Rectal smooth muscle tissue (tissue), 1 donor: ENCODE data around the gene HYAL2.

Source experiments
- H3K27ac ChIP-seq: one replicate; pipeline ENCODE4 v1.7.0; 2013; ENCODE audit warnings: low read depth, low read length, inconsistent platforms
- H3K27me3 ChIP-seq: one replicate; pipeline ENCODE4 v1.7.0; 2013; ENCODE audit warnings: low read length; ENCODE audit not compliant: control insufficient read depth, insufficient read depth
- H3K36me3 ChIP-seq: one replicate; pipeline ENCODE4 v1.7.0; 2013; ENCODE audit warnings: low read length; ENCODE audit not compliant: control insufficient read depth, insufficient read depth
- H3K4me1 ChIP-seq: one replicate; pipeline ENCODE4 v1.7.0; 2013; ENCODE audit warnings: low read length; ENCODE audit not compliant: control insufficient read depth, insufficient read depth
- H3K4me3 ChIP-seq: one replicate; pipeline ENCODE4 v1.7.0; 2013; ENCODE audit warnings: low read length
- H3K9ac ChIP-seq: one replicate; pipeline ENCODE4 v1.7.0; 2013; ENCODE audit warnings: low read length

HYAL2 gene

GRCh38 chr3:50357481-50357880 is 34.9 kb upstream of the HYAL2 start:
- Histone ChIP-seq H3K36me3 (peaks cover 18% of the 10 kb centered on the region), H3K4me1 (peaks cover 30% of the 10 kb centered on the region), H3K27ac (no peak overlapping the region), H3K4me3 (peak overlapping the region; percentile 95), H3K27me3 (no peaks in the 10 kb centered on the region), H3K9ac (peak overlapping the region; percentile 39)

GRCh38 chr3:50356553-50356952 is 34.0 kb upstream of the HYAL2 start:
- peak overlapping the region; percentile 11 for H3K4me3 ChIP-seq
- no peaks in the 10 kb centered on the region for H3K27me3 ChIP-seq
- no peak overlapping the region for H3K27ac ChIP-seq
- no peak overlapping the region for H3K9ac ChIP-seq
- H3K4me1 ChIP-seq = peaks cover 32% of the 10 kb centered on the region
- peaks cover 18% of the 10 kb centered on the region for H3K36me3 ChIP-seq

GRCh38 chr3:50355829-50356552 is 33.4 kb upstream of the HYAL2 start:
- H3K27me3 ChIP-seq = no peaks in the 10 kb centered on the region
- H3K4me1 ChIP-seq = peaks cover 37% of the 10 kb centered on the region
- H3K27ac ChIP-seq = no peak overlapping the region
- peaks cover 18% of the 10 kb centered on the region for H3K36me3 ChIP-seq
- H3K9ac ChIP-seq = peak overlapping the region; percentile 7
- peak overlapping the region; percentile 11 for H3K4me3 ChIP-seq

DNA sequence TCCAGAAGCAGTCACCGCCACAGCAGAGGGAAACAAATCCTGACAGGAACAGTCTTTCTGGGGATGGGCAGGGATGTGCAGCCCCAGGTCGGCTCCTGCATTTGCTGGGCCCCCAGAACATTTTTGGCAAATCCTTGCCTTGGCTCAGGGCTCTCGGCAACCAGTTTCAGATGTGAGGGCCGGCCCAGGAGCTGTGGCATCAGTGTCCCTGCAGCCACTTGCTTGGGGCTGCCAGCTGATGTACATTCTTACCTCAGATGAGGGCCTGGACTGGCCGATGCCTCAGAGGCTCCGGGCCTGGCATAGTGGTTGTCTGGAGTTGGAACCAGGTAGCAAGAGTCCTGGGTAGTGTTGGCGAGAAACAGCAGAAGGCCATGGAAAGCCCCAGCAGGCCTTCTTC is 32.3 kb upstream of the HYAL2 start:
- H3K27me3 ChIP-seq = no peaks in the 10 kb centered on the region
- no peak overlapping the region for H3K9ac ChIP-seq
- H3K4me1 ChIP-seq = peaks cover 42% of the 10 kb centered on the region
- H3K36me3 ChIP-seq = peaks cover 18% of the 10 kb centered on the region
- no peak overlapping the region for H3K27ac ChIP-seq
- no peak overlapping the region for H3K4me3 ChIP-seq

DNA sequence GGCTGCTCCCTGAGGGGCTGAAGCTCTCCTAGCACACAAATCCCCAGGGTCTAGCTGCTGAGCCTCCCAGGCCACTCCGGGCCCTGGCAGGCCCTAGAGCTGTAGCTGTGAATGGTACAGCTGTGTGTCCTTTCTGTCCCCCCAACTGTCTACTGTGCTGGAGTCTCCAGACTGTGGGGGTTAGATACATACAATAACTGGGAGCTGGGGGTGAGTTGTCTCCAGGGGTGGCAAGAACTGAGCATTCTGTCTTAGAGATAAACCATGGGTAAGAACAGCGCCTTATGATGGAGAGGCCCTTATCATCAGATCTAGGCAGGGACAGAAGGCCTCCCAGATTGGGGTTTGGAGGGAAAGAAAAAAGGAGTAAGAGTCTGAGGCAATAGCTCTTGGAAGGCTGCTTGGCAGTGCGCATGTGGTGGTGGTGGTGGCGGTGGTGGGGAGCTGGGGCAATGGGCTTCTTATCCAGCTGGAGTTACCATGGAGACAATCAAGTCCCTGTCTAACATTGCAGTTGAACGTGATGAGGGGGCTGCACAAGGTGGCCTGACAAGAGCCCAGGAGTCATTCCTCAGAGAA is 31.7 kb upstream of the HYAL2 start:
- peaks cover 18% of the 10 kb centered on the region for H3K36me3 ChIP-seq
- H3K27ac ChIP-seq = no peak overlapping the region
- no peak overlapping the region for H3K4me3 ChIP-seq
- H3K9ac ChIP-seq = no peak overlapping the region
- H3K4me1 ChIP-seq = peaks cover 42% of the 10 kb centered on the region
- no peaks in the 10 kb centered on the region for H3K27me3 ChIP-seq

DNA sequence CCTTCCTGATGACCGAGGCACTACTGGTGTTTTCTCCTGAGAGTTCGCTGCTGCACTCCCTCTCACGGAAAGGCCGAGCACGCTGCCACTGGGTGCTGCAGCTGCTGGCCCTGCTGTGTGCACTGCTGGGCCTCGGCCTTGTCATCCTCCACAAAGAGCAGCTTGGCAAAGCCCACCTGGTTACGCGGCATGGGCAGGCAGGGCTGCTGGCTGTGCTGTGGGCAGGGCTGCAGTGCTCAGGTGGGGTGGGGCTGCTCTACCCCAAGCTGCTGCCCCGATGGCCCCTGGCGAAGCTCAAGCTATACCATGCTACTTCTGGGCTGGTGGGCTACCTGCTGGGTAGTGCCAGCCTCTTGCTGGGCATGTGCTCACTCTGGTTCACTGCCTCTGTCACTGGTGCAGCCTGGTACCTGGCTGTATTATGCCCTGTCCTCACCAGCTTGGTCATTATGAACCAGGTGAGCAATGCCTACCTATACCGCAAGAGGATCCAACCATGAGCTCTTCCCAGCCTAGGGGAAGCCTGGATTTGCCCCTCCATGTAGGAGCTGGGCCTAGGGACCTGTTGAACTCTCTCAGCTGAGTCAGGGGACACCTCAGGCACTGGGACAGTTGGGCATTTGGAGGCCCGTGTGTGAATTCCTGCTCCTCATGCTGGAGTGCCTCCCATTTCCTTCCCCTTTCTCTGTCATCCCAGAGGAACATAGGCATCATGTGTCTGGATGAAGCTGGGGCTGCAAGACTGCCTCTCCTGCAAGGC is 30.9 kb upstream of the HYAL2 start:
- Histone ChIP-seq H3K4me3 (no peak overlapping the region), H3K36me3 (peaks cover 23% of the 10 kb centered on the region), H3K27ac (no peak overlapping the region), H3K9ac (no peak overlapping the region), H3K27me3 (no peaks in the 10 kb centered on the region), H3K4me1 (peaks cover 40% of the 10 kb centered on the region)

DNA sequence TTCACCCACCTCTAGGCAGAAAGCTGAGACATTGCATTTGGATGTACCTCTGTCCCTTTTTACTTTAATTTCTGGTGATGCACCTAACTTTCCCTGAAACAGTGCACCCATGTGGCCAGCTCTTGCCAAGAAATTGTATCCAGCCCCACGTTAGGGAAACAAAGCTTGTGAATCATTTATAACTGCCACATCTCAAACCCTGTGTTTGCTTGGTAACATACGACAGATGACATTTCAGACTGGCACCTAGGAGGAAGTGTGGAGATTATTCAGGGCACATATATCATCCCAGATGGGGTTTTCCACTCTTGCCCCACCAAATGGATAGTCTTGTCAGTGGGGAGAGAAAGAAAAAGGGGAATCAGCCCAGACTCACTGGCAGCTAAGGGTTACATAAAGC is 30.2 kb upstream of the HYAL2 start:
- Histone ChIP-seq H3K36me3 (peaks cover 29% of the 10 kb centered on the region), H3K27ac (no peak overlapping the region), H3K27me3 (no peaks in the 10 kb centered on the region), H3K4me1 (peaks cover 34% of the 10 kb centered on the region), H3K9ac (no peak overlapping the region), H3K4me3 (no peak overlapping the region)

- Histone ChIP-seq H3K4me3 (peak overlapping the region; percentile 90), H3K36me3 (peaks cover 29% of the 10 kb centered on the region), H3K27me3 (no peaks in the 10 kb centered on the region), H3K9ac (peak overlapping the region; percentile 1), H3K4me1 (peaks cover 20% of the 10 kb centered on the region), H3K27ac (no peak overlapping the region)
Measured at GRCh38 chr3:50351323-50351697, 28.8 kb upstream of the HYAL2 start.

- Histone ChIP-seq H3K27me3 (no peaks in the 10 kb centered on the region), H3K4me3 (peak within 1 kb of the TSS; percentile 90), H3K36me3 (peaks cover 29% of the 10 kb centered on the region), H3K9ac (peak within 1 kb of the TSS; percentile 81), H3K27ac (peak within 1 kb of the TSS; percentile 93), H3K4me1 (peaks cover 15% of the 10 kb centered on the region)
Measured at GRCh38 chr3:50350527-50351322, 28.2 kb upstream of the HYAL2 start, which contains the start of the genes CYB561D2 and NPRL2. Gene CYB561D2 (plus strand): TSS chr3:50350862. CDS start chr3:50351434, 572 bp downstream. Gene NPRL2 (minus strand): TSS chr3:50350775. CDS start chr3:50350652, 123 bp downstream.

- H3K27ac ChIP-seq = peak overlapping the region; percentile 93
- H3K9ac ChIP-seq = peak overlapping the region; percentile 12
- H3K4me3 ChIP-seq = peak overlapping the region; percentile 90
- peaks cover 15% of the 10 kb centered on the region for H3K4me1 ChIP-seq
- no peaks in the 10 kb centered on the region for H3K27me3 ChIP-seq
- peaks cover 24% of the 10 kb centered on the region for H3K36me3 ChIP-seq
Measured at GRCh38 chr3:50350213-50350526, 27.6 kb upstream of the HYAL2 start.

GRCh38 chr3:50347187-50347813 is 24.8 kb upstream of the HYAL2 start:
- no peak overlapping the region for H3K4me3 ChIP-seq
- H3K4me1 ChIP-seq = peaks cover 15% of the 10 kb centered on the region
- H3K27me3 ChIP-seq = no peaks in the 10 kb centered on the region
- H3K27ac ChIP-seq = no peak overlapping the region
- no peak overlapping the region for H3K9ac ChIP-seq
- H3K36me3 ChIP-seq = peaks cover 11% of the 10 kb centered on the region
